GM18951 (cell line): Measurements from ENCODE around the gene ACVRL1.

Source experiments
- POLR2A ChIP-seq: IDR thresholded peaks from 4 replicates; pipeline ENCODE4 v1.6.1; 2011; ENCODE audit warnings: mild to moderate bottlenecking; ENCODE audit not compliant: insufficient read length, insufficient read depth; ENCODE audit errors: extremely low read depth
- in situ Hi-C: fragments of 300-500 bp; cut with MboI; formaldehyde crosslinking; loops from one replicate; pipeline ENCODE4 v1.12.0; 2022; ENCODE audit warnings: low sequenced_read_pairs, mixed read lengths, inconsistent platforms; ENCODE audit not compliant: unreplicated experiment

The ACVRL1 gene

GRCh38 chr12:51942056-51942455, 34.8 kb downstream of the ACVRL1 start:
- in situ Hi-C loops: no loop called here
- TF ChIP-seq POLR2A: no peak

- no peak for TF ChIP-seq POLR2A
- in situ Hi-C loops: no loop called here
Measured at GRCh38 chr12:51942501-51943000, 35.2 kb downstream of the ACVRL1 start.

DNA sequence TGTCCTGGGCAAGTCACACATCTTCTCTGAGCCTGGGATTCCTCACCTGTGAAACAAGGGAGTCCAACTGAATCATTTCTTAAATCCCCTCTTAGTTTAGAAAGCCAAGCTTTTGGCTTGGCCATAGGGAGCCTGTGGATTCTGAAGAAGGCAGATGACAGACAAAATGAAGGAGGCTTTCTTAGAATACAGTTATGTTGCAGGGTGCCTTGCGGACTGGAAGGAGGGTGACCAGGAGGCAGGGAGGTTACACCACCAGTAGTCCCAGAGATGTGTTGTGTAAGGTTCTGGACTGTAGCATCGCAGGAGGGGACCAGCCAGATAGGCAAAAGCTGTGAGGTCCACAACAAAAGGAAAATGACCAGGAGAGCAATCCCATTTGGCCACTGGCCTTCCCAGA, 36.0 kb downstream of the ACVRL1 start:
- TF ChIP-seq POLR2A: no peak
- in situ Hi-C loops: no loop called here

GRCh38 chr12:51944608-51945233, 37.4 kb downstream of the ACVRL1 start:
- in situ Hi-C loops: no loop called here

GRCh38 chr12:51947246-51947996, 40.1 kb downstream of the ACVRL1 start:
- in situ Hi-C loops: no loop called here
- TF ChIP-seq POLR2A: no peak

More at GRCh38 chr12:51944608-51945233, 37.4 kb downstream of the ACVRL1 start:
- TF ChIP-seq POLR2A: no peak

DNA sequence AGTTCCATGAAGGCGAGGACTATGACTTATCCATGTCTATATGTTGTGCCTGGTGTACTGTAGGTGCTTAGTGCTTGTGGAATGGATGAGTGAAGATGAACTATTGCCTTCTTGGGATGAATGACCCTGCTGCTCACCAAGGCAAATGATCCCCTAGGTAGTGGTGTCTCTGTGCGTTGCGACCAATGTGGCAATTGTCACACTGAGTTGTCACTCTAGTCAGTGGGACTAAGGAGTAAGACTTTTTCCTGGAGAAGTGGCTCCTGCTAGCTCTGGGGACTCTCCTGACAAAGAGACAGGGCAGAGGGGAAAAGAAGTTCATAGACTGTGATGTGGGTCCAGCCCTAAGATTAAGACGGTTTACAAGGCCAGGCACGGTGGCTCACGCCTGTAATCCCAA, 40.8 kb downstream of the ACVRL1 start:
- in situ Hi-C loops: no loop called here
- TF ChIP-seq POLR2A: no peak

DNA sequence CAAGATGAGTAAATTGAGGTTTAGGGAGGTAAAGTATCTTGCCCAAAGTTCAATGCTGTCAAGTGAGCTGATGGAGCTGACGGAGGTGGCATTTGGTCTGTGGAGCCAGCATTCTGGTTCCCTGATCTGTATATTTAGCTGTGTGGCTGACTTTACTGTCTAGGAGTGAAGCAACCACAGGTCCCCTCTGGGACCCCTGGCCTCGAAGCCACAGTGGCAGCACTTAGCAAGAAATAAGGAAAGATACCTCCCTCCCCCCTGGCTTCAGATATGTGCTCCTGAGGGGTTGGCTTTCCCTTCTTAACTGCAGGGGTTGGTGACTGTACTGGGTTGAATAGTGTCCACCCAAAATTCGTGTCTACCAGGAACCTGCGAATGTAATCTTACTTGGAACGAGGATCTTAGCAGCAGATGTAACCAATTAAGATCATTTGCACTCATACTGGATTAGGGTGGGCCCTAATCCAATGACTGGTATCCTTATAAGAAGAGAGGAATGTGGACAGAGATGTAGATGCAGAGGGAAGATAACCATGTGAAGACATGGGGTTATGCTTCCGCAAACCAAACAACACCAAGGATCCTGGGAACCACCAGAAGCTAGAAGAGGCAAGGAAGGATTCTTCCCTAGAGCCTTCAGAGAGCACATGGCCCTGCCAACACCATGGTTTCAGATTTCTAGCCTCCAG, 42.2 kb downstream of the ACVRL1 start:
- no peak for TF ChIP-seq POLR2A
- in situ Hi-C loops: no loop called here

- in situ Hi-C loops: no loop called here
- TF ChIP-seq POLR2A: no peak
Measured at GRCh38 chr12:51950682-51951198, 43.4 kb downstream of the ACVRL1 start.

- in situ Hi-C loops: no loop called here
- TF ChIP-seq POLR2A: peak; percentile 11
Measured at GRCh38 chr12:51951199-51951842, 44.0 kb downstream of the ACVRL1 start, which contains the start of gene ACVR1B. Gene ACVR1B, plus strand, starts transcription at chr12:51951699. Its CDS starts 45 bp downstream, at chr12:51951744.

GRCh38 chr12:51951843-51952722, 44.8 kb downstream of the ACVRL1 start:
- in situ Hi-C loops: no loop called here
- TF ChIP-seq POLR2A: no peak

GRCh38 chr12:51953089-51953488, 45.8 kb downstream of the ACVRL1 start:
- in situ Hi-C loops: no loop called here
- TF ChIP-seq POLR2A: no peak

DNA sequence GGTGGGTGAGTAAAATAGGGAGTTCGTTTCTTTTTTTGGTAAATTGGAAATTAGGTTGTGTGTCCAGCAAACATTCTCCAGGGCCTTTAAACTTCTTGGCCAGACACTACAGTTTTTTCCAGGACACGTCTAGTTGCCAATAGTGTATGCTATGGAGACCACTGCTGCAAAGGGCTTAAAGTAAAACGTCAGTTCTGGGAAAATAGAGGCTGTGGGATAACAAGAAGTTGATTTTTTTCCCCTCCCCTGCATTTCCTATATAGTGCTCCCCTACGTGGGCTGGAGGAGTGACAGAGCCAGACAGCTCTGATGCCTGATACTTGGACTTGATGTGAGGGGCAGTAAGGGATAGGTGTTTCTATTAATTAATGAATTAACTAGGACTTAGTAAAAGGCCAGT, 46.6 kb downstream of the ACVRL1 start:
- in situ Hi-C loops: no loop called here
- no peak for TF ChIP-seq POLR2A
